Upper lobe of right lung (tissue), 1 donor: ENCODE measurements around the gene MAB21L2. TPM values are rescaled to one million over a fixed set of nuclear protein-coding genes. Genes with fewer than 3 reads are reported as not detected.

ENCODE experiments used
- ATAC-seq: fragments of 200-7000 bp; cut with Tn5 transposase; one replicate; pipeline ENCODE4 v1.9.1; 2020; ENCODE audit warnings: mild to moderate bottlenecking, moderate library complexity
- DNase-seq: peaks from one replicate; pipeline ENCODE4 v3.0.0-alpha.2; 2020
- H3K27ac ChIP-seq: fragments of 200-600 bp; one replicate; pipeline ENCODE4 v1.8.0; 2022
- H3K27me3 ChIP-seq: fragments of 200-600 bp; one replicate; pipeline ENCODE4 v1.8.0; 2022; ENCODE audit warnings: mild to moderate bottlenecking
- H3K36me3 ChIP-seq: fragments of 200-600 bp; one replicate; pipeline ENCODE4 v1.8.0; 2022
- H3K4me1 ChIP-seq: fragments of 200-600 bp; one replicate; pipeline ENCODE4 v1.8.0; 2022
- H3K4me3 ChIP-seq: fragments of 200-600 bp; one replicate; pipeline ENCODE4 v1.8.0; 2022; ENCODE audit warnings: mild to moderate bottlenecking
- H3K9me3 ChIP-seq: fragments of 200-600 bp; one replicate; pipeline ENCODE4 v1.8.0; 2022
- intact Hi-C: fragments of 100-400 bp; cut with DNase I; formaldehyde crosslinking; loops from one replicate; pipeline ENCODE4 v1.11.0; 2022
- total RNA-seq: library from RNA; stranded (reverse); fragmentation: NEBNext Ultra II Directional; extraction: Animal tissue kit (Norgen Biotek cat#: 25700); gene quantifications from one replicate; pipeline ENCODE4 v1.2.1, GENCODE V29; 2021
- TF ChIP-seq, protein P1 (sequence below): fragments of 200-600 bp; IDR thresholded peaks from one replicate; pipeline ENCODE4 v1.8.0; 2022; ENCODE audit warnings: antibody characterized with exemption
- donor health status: DM: no; HTN: yes; CAD: no; lungs with severe emphysema.

MAB21L2 gene
- total RNA-seq, 1 donor from 2014 or later = not detected

DNA sequence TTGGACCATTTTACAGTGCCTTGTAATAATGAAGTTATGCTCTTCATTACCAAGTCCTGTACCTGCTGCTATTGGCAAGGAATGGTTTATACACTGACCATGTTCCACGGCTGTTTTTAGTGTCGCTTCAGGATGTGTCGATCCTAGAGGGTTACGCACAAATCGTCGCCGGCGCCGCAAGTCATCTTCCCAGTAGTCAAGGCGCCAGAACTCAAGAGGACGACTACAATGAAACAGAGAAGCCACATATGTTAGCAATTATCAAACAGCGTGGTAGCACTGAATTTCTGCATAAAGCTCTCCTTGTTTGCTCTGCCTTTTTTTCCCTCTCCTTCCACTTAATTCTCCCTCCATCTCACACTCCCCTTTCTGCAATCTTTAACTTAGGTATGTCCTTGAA, 17.0 kb downstream of the MAB21L2 start:
- ATAC-seq = no peak
- no peaks in the 10 kb centered on the region for H3K4me1 ChIP-seq
- intact Hi-C loops = no loop called here

DNA sequence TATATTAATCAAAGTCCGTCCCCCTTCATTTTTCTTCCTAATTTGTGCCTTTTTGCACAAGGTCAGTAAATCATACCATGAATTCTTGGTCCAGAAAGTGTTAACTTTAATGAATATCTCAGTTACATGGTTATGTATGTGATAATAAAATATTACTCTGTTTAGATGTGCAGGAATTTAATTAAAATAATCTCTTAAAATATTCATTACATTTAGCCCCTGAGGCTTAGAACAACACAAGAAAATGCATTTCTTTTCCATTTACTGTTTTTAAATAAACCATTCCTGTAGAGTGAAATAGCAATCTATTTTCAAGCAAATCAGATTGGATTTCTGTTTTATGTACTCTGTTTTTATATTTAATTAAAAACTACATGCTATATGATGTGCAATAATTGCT, 17.6 kb downstream of the MAB21L2 start:
- Histone ChIP-seq H3K27me3 (no peaks in the 10 kb centered on the region), H3K4me3 (no peak overlapping the region), H3K36me3 (no peaks in the 10 kb centered on the region), H3K27ac (no peak overlapping the region), H3K9me3 (no peaks in the 10 kb centered on the region), H3K4me1 (no peaks in the 10 kb centered on the region)
- ATAC-seq (no peak), DNase-seq (no peak)
- TF ChIP-seq, protein P1, sequence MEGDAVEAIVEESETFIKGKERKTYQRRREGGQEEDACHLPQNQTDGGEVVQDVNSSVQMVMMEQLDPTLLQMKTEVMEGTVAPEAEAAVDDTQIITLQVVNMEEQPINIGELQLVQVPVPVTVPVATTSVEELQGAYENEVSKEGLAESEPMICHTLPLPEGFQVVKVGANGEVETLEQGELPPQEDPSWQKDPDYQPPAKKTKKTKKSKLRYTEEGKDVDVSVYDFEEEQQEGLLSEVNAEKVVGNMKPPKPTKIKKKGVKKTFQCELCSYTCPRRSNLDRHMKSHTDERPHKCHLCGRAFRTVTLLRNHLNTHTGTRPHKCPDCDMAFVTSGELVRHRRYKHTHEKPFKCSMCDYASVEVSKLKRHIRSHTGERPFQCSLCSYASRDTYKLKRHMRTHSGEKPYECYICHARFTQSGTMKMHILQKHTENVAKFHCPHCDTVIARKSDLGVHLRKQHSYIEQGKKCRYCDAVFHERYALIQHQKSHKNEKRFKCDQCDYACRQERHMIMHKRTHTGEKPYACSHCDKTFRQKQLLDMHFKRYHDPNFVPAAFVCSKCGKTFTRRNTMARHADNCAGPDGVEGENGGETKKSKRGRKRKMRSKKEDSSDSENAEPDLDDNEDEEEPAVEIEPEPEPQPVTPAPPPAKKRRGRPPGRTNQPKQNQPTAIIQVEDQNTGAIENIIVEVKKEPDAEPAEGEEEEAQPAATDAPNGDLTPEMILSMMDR = no peak
- intact Hi-C loops = no loop called here

More for the DNA sequence above, 17.0 kb downstream of the MAB21L2 start:
- no peaks in the 10 kb centered on the region for H3K27me3 ChIP-seq
- no peaks in the 10 kb centered on the region for H3K36me3 ChIP-seq
- DNase-seq = no peak
- no peaks in the 10 kb centered on the region for H3K9me3 ChIP-seq
- TF ChIP-seq, protein P1 = no peak
- H3K4me3 ChIP-seq = no peak overlapping the region
- H3K27ac ChIP-seq = no peak overlapping the region

DNA sequence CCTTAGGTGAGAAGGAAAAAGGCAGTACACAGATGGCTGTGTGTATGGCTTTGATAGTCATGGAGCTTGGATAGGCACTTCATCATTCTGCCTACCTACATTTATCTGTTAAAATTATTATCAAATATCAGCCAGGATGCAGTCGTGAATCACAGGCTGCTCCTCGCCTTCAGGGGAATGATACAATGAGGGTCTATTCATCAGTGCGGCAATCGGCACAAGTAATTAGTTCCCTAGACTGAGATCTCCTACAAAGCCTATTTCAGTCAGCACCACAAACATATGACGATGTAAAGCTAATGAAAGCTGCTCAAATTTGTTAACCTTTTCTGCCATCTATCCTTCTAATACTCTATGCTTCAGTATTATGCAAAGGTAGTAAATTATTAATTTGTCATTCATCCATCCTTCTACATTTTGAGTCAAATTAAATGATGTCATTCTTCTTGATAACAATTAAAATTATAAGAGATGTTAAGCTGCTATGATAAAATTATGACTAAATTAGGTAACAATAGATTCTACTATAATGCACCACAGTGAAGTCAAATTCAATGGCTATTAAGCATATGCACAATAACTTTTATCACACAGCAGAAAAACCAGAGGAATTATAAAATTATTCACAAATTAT, 19.0 kb downstream of the MAB21L2 start:
- ATAC-seq (no peak), DNase-seq (no peak)
- no peaks in the 10 kb centered on the region for H3K27me3 ChIP-seq
- H3K36me3 ChIP-seq = no peaks in the 10 kb centered on the region
- intact Hi-C loops = no loop called here
- H3K9me3 ChIP-seq = no peaks in the 10 kb centered on the region
- no peak overlapping the region for H3K27ac ChIP-seq
- TF ChIP-seq, protein P1 = no peak
- no peaks in the 10 kb centered on the region for H3K4me1 ChIP-seq
- no peak overlapping the region for H3K4me3 ChIP-seq

DNA sequence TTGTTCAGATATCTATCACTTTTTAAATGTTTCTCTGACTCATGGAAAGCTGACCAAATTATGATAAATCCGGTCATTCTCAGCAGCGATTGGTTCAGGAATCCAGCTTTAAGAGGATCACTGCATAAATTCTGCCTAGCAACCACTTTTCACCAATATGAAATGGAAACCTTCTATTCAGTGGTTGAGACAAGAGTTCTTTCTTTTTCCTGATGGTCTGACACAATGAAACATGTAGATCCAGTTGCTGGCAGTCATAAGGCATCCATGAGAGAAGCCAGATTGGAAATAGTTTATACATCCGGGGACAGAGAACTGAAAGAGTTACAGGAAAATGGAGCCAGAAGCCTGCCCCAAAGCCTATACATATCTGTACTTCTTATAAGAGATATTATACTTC, 27.2 kb downstream of the MAB21L2 start:
- Histone ChIP-seq H3K27me3 (no peaks in the 10 kb centered on the region), H3K9me3 (no peaks in the 10 kb centered on the region), H3K36me3 (no peaks in the 10 kb centered on the region), H3K27ac (no peak overlapping the region), H3K4me1 (no peaks in the 10 kb centered on the region), H3K4me3 (no peak overlapping the region)
- intact Hi-C loops = no loop called here
- no peak for ATAC-seq
- TF ChIP-seq, protein P1 = no peak
- no peak for DNase-seq

DNA sequence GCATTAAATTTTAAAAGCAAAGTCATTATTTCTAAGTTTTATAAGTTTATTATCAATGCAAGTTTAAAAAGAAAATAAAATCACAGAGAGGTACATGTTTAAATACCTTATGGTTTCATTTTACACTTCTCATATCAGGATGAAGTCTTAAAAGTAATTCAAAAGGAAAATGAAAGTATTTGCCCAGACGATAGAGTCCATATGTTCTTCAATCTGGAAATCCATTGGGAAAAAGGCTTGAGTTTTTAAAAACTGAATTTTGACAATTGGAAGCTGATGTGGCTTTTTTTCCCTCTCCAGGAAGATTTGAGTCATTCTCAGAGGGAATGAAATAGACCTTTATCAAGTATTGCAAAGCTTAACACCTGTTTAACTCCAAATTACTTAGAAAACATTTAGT, 37.1 kb downstream of the MAB21L2 start:
- Histone ChIP-seq H3K4me3 (no peak overlapping the region), H3K27ac (no peak overlapping the region), H3K9me3 (no peaks in the 10 kb centered on the region), H3K4me1 (no peaks in the 10 kb centered on the region), H3K27me3 (no peaks in the 10 kb centered on the region), H3K36me3 (no peaks in the 10 kb centered on the region)
- ATAC-seq = no peak
- TF ChIP-seq, protein P1 = no peak
- intact Hi-C loops = no loop called here
- DNase-seq = no peak

DNA sequence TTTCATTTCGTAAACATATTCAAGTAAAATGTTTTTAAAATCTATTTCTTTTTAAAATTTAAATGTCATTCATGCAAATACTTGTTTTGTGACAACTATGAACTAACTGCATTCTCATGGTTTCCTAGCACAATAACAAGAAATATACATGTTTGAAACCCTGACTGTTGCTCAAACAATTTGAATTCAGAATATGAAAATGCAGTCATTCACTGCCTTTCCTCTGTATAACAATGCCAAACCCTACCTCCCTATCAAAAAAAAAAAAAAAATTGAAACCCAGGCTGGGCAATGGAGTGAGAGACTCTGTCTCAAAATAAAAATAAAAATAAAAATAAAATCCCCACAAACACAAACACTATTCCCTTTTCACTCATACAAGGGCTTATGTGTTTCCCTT, 42.1 kb downstream of the MAB21L2 start:
- Histone ChIP-seq H3K4me1 (no peaks in the 10 kb centered on the region), H3K27ac (no peak overlapping the region), H3K36me3 (no peaks in the 10 kb centered on the region), H3K4me3 (no peak overlapping the region), H3K27me3 (no peaks in the 10 kb centered on the region), H3K9me3 (no peaks in the 10 kb centered on the region)
- intact Hi-C loops = no loop called here
- TF ChIP-seq, protein P1 = no peak
- ATAC-seq = no peak
- no peak for DNase-seq
